ENCODE data around the gene SRC. TPM values are rescaled to one million over a fixed set of nuclear protein-coding genes. Genes with fewer than 3 reads are reported as not detected.

SRC gene
- total and polyA plus RNA-seq, 2 donors from 2014 or later, result 28.5 to 70.0 TPM

DNA sequence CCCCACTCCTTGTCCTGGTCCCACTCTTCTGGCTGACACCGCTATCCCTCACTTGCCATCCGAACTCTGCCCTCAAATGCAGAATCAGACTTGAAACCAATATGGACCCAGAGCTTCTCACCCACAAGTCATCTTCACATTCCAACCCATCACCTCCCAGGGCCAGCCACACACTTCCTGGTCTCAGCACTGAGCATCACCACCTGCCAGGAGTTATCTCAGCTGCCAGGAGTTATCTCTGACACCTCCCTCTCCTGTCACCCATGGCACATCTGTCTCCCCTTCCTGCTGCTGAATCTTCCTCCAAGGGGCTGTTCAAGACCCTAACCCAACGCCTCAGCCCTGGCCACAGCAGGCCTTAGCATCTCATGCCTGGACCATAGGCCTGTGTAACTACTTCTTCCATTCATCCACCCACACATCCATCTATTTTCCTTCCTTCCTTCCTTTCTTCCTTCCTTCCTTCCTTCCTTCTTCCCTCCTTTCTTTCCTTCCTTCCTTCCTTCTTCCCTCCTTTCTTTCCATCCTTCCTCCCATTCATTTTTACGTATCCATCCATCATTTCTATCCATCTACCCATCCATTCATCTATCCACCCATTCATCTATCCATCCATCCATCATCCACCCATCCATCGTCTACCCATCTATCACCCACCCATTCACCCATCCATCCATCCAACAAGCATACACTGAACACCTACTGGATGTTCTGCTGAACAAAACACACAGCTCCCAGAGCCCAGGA is 100.5 kb downstream of the SRC start:
- TF ChIP-seq, protein P1, sequence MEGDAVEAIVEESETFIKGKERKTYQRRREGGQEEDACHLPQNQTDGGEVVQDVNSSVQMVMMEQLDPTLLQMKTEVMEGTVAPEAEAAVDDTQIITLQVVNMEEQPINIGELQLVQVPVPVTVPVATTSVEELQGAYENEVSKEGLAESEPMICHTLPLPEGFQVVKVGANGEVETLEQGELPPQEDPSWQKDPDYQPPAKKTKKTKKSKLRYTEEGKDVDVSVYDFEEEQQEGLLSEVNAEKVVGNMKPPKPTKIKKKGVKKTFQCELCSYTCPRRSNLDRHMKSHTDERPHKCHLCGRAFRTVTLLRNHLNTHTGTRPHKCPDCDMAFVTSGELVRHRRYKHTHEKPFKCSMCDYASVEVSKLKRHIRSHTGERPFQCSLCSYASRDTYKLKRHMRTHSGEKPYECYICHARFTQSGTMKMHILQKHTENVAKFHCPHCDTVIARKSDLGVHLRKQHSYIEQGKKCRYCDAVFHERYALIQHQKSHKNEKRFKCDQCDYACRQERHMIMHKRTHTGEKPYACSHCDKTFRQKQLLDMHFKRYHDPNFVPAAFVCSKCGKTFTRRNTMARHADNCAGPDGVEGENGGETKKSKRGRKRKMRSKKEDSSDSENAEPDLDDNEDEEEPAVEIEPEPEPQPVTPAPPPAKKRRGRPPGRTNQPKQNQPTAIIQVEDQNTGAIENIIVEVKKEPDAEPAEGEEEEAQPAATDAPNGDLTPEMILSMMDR (IDR thresholded peaks at IDR 0.05; ENCODE audit: borderline replicate concordance, extremely low read depth, insufficient read depth), result no peak
- Histone ChIP-seq H3K9me3 (ENCODE audit: control insufficient read depth in 2 of 3, insufficient read depth in 1 of 3, low read length in 3 of 3) (no peaks in the 10 kb centered on the region), H3K4me3 (ENCODE audit: low read length in 3 of 3) (no peak overlapping the region), H3K27ac (ENCODE audit: low read depth in 2 of 2, low read length in 2 of 2) (no peak overlapping the region), H3K4me1 (ENCODE audit: control insufficient read depth in 2 of 3, insufficient read depth in 2 of 3, low read depth in 1 of 3, low read length in 3 of 3) (no peaks in the 10 kb centered on the region), H3K36me3 (ENCODE audit: control insufficient read depth in 2 of 3, insufficient read depth in 3 of 3, low read length in 3 of 3) (no peaks in the 10 kb centered on the region), H3K9ac (ENCODE audit: low read length in 3 of 3) (no peak overlapping the region), H3K27me3 (ENCODE audit: control insufficient read depth, insufficient read depth, low read length) (no peaks in the 10 kb centered on the region)
- FAIRE-seq, result no peak
- DNase-seq, result no peak
- intact Hi-C loops (cut with DNase I), result no loop called here

DNA sequence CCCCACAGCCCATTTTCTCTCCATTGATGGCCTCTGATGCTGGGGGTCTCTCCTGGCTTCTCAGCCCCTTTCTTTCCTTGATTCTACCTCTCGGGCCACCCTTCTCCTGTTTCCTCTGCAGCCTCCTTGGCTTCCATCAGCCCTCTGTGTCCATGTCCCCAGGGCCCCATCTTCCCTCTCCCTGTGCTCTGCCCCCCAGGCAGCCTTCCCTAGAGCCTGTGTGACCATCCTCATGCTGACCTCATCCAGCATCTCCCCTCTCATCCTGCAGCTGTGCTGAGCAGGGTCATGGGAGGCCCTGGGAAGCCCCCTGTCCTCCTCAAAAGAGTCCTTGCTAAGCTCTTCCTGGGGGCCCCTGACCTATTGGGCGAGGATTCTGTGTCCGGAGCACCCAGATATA is 101.7 kb downstream of the SRC start:
- TF ChIP-seq, protein P1 (IDR thresholded peaks at IDR 0.05; ENCODE audit: borderline replicate concordance, extremely low read depth, insufficient read depth), result no peak
- intact Hi-C loops (cut with DNase I), result no loop called here
- no peak for DNase-seq
- Histone ChIP-seq H3K4me3 (ENCODE audit: low read length in 3 of 3) (no peak overlapping the region), H3K4me1 (ENCODE audit: control insufficient read depth in 2 of 3, insufficient read depth in 2 of 3, low read depth in 1 of 3, low read length in 3 of 3) (no peaks in the 10 kb centered on the region), H3K27me3 (ENCODE audit: control insufficient read depth, insufficient read depth, low read length) (no peaks in the 10 kb centered on the region), H3K9me3 (ENCODE audit: control insufficient read depth in 2 of 3, insufficient read depth in 1 of 3, low read length in 3 of 3) (no peaks in the 10 kb centered on the region), H3K36me3 (ENCODE audit: control insufficient read depth in 2 of 3, insufficient read depth in 3 of 3, low read length in 3 of 3) (no peaks in the 10 kb centered on the region), H3K9ac (ENCODE audit: low read length in 3 of 3) (no peak overlapping the region), H3K27ac (ENCODE audit: low read depth in 2 of 2, low read length in 2 of 2) (no peak overlapping the region)
- FAIRE-seq, result no peak

DNA sequence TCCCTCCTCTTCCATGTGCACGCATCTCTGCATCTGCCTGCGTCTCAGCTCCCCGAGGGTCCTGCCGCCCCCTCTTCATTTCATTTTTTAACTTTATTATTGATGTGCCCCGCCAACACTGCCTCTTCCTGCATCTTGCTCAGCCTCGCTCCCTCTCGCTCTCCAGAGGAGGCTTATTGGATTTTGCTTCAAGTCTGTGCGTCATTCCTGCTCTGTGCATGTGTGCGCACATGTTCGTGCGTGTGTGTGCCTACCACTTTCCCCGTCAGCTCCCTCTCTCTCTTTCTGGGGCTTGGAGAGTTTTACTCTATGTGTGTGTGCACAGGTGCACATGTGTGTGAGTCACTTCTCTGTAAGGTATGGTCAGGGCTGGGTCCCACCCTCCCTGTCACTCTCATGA is 103.3 kb downstream of the SRC start:
- no peak overlapping the region for H3K9ac ChIP-seq (ENCODE audit: low read length in 3 of 3)
- DNase-seq (no peak), FAIRE-seq (no peak)
- no peaks in the 10 kb centered on the region for H3K27me3 ChIP-seq (ENCODE audit: control insufficient read depth, insufficient read depth, low read length)
- TF ChIP-seq, protein P1 (IDR thresholded peaks at IDR 0.05; ENCODE audit: borderline replicate concordance, extremely low read depth, insufficient read depth), result no peak
- H3K4me1 ChIP-seq (ENCODE audit: control insufficient read depth in 2 of 3, insufficient read depth in 2 of 3, low read depth in 1 of 3, low read length in 3 of 3), result no peaks in the 10 kb centered on the region
- no peak overlapping the region for H3K27ac ChIP-seq (ENCODE audit: low read depth in 2 of 2, low read length in 2 of 2)
- no peaks in the 10 kb centered on the region for H3K9me3 ChIP-seq (ENCODE audit: control insufficient read depth in 2 of 3, insufficient read depth in 1 of 3, low read length in 3 of 3)
- no peaks in the 10 kb centered on the region for H3K36me3 ChIP-seq (ENCODE audit: control insufficient read depth in 2 of 3, insufficient read depth in 3 of 3, low read length in 3 of 3)
- H3K4me3 ChIP-seq (ENCODE audit: low read length in 3 of 3), result no peak overlapping the region
- intact Hi-C loops (cut with DNase I), result no loop called here

Measured in kidney (tissue), 14 donors.